Skeletal muscle satellite cell (primary cell): ENCODE measurements around the gene TMIE.

Source experiments
- H3K27me3 ChIP-seq: 2 replicates; pipeline ENCODE4 v1.7.0; 2013; ENCODE audit warnings: low read length; ENCODE audit not compliant: control insufficient read depth, insufficient read depth
- H3K36me3 ChIP-seq: 2 replicates; pipeline ENCODE4 v1.7.0; 2013; ENCODE audit warnings: mild to moderate bottlenecking, control low read depth, low read length; ENCODE audit not compliant: insufficient read depth
- H3K4me1 ChIP-seq: 2 replicates; pipeline ENCODE4 v1.7.0; 2013; ENCODE audit warnings: low read length; ENCODE audit not compliant: control insufficient read depth, insufficient read depth
- H3K4me2 ChIP-seq: 2 replicates; pipeline ENCODE4 v1.7.0; 2013; ENCODE audit warnings: mild to moderate bottlenecking, low read length
- H3K4me3 ChIP-seq: 2 replicates; pipeline ENCODE4 v1.7.0; 2013; ENCODE audit warnings: low read length
- H3K9ac ChIP-seq: 2 replicates; pipeline ENCODE4 v1.7.0; 2013; ENCODE audit warnings: mild to moderate bottlenecking, low read depth, low read length, moderate library complexity
- H3K9me3 ChIP-seq: replicated peaks from 2 replicates; pipeline ENCODE4 v1.7.0; 2013; ENCODE audit warnings: mild to moderate bottlenecking, control low read depth, low read length

TMIE gene

GRCh38 chr3:46670891-46671427, 30.2 kb upstream of the TMIE start:
- Histone ChIP-seq H3K4me2 (no peak overlapping the region), H3K27me3 (peaks cover 8% of the 10 kb centered on the region), H3K4me1 (peaks cover 5% of the 10 kb centered on the region), H3K9ac (no peak overlapping the region), H3K36me3 (no peaks in the 10 kb centered on the region), H3K4me3 (no peak overlapping the region), H3K9me3 (no peaks in the 10 kb centered on the region)

DNA sequence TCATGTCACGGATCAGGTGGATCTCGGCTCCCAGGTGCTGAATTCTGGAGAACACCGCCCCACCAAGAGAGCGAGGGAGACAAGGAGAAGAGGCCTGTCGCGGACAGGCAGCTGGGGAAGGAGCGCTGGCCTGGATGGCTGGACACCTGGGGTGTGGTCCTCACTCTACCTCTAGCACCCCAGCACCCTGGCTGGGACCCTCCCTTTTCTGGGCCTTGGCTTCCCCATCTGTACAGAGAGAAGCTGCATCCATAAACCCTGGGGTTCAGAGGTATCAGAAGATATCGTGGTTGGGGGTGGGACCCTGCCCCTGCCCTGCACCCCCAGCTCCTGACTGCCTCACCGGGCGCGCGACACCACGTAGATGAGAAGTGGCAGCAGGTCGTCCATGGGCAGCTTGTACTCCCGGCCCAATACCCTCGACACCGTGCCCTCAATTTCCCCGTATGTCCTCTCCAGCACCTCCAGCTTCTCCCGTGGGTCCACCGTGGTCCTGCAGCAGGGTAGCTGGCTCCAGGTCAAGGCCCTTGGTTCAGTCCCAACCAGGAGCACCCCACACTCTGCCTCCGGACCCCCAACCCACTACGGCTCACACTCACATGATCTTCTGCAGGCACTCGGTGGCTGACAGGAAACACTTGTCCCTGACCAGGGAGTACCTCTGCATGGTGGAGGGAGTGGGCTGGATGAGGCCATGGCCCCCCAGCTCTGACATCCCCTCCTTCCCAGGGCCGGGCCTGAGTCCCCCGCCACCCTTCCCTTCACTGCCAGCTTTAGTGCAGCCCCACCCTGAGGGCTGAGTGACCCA, 29.4 kb upstream of the TMIE start:
- no peak overlapping the region for H3K4me2 ChIP-seq
- no peaks in the 10 kb centered on the region for H3K9me3 ChIP-seq
- peaks cover 8% of the 10 kb centered on the region for H3K4me1 ChIP-seq
- no peaks in the 10 kb centered on the region for H3K36me3 ChIP-seq
- peaks cover 8% of the 10 kb centered on the region for H3K27me3 ChIP-seq
- H3K9ac ChIP-seq, result no peak overlapping the region
- no peak overlapping the region for H3K4me3 ChIP-seq

GRCh38 chr3:46672349-46672695, 28.9 kb upstream of the TMIE start:
- no peaks in the 10 kb centered on the region for H3K36me3 ChIP-seq

GRCh38 chr3:46673151-46674030, 27.8 kb upstream of the TMIE start:
- no peak overlapping the region for H3K9ac ChIP-seq
- H3K4me2 ChIP-seq, result no peak overlapping the region
- no peaks in the 10 kb centered on the region for H3K36me3 ChIP-seq
- H3K4me3 ChIP-seq, result no peak overlapping the region
- peaks cover 14% of the 10 kb centered on the region for H3K4me1 ChIP-seq
- H3K9me3 ChIP-seq, result no peaks in the 10 kb centered on the region
- no peaks in the 10 kb centered on the region for H3K27me3 ChIP-seq

More at GRCh38 chr3:46672349-46672695, 28.9 kb upstream of the TMIE start:
- peaks cover 8% of the 10 kb centered on the region for H3K27me3 ChIP-seq
- H3K4me3 ChIP-seq, result no peak overlapping the region
- no peak overlapping the region for H3K4me2 ChIP-seq
- no peaks in the 10 kb centered on the region for H3K9me3 ChIP-seq
- no peak overlapping the region for H3K9ac ChIP-seq
- peaks cover 11% of the 10 kb centered on the region for H3K4me1 ChIP-seq

GRCh38 chr3:46674031-46674845, 27.0 kb upstream of the TMIE start:
- Histone ChIP-seq H3K9ac (no peak overlapping the region), H3K27me3 (no peaks in the 10 kb centered on the region), H3K9me3 (no peaks in the 10 kb centered on the region), H3K4me3 (no peak overlapping the region), H3K36me3 (no peaks in the 10 kb centered on the region), H3K4me1 (peaks cover 14% of the 10 kb centered on the region), H3K4me2 (no peak overlapping the region)

DNA sequence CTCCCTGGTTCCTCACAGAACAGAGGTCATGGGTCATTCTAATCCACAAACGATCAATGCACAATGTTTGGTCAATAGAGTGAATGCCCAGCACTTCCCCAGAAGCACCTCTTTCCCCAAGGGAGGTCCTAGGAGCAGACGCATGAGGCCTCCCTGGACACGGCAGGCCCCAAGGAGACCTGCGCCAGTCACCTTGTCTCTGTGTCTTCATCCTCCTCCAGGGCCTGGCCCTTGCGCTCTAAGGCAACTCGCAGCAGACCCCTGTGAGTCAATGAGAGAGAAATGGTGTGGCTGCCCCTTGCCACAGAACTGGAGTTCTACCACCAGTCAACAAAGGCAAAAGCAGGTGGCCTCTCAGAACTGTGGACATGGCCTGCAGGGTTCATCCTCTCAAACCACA, 25.8 kb upstream of the TMIE start:
- Histone ChIP-seq H3K4me2 (no peak overlapping the region), H3K36me3 (no peaks in the 10 kb centered on the region), H3K9me3 (no peaks in the 10 kb centered on the region), H3K27me3 (peaks cover 6% of the 10 kb centered on the region), H3K4me3 (no peak overlapping the region), H3K9ac (no peak overlapping the region), H3K4me1 (peaks cover 14% of the 10 kb centered on the region)

- Histone ChIP-seq H3K36me3 (no peaks in the 10 kb centered on the region), H3K9ac (no peak overlapping the region), H3K4me2 (no peak overlapping the region), H3K27me3 (peaks cover 9% of the 10 kb centered on the region), H3K9me3 (no peaks in the 10 kb centered on the region), H3K4me1 (peaks cover 14% of the 10 kb centered on the region), H3K4me3 (no peak overlapping the region)
Measured at GRCh38 chr3:46675843-46676567, 25.2 kb upstream of the TMIE start.

- no peaks in the 10 kb centered on the region for H3K36me3 ChIP-seq
- peaks cover 9% of the 10 kb centered on the region for H3K27me3 ChIP-seq
- H3K4me2 ChIP-seq, result no peak overlapping the region
- H3K4me1 ChIP-seq, result peaks cover 14% of the 10 kb centered on the region
- no peaks in the 10 kb centered on the region for H3K9me3 ChIP-seq
- no peak overlapping the region for H3K9ac ChIP-seq
- H3K4me3 ChIP-seq, result no peak overlapping the region
Measured at GRCh38 chr3:46676601-46677410, 24.4 kb upstream of the TMIE start.

DNA sequence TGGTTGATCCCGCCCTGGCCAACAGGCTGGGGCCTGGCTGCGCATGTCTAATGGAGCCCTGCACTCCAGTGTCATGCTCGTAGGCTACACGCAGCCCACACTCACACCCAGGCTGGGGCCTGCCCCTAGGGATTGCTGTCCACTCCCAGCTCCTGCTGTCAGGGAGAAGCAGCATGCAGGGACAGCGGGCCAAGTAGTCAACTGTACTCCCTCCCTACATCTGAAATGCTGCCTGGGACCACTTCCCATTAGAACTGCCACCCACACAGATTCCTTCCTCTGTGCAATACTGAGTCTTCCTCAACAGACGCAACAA, 23.8 kb upstream of the TMIE start:
- Histone ChIP-seq H3K36me3 (no peaks in the 10 kb centered on the region), H3K9me3 (no peaks in the 10 kb centered on the region), H3K4me2 (no peak overlapping the region), H3K4me1 (peaks cover 14% of the 10 kb centered on the region), H3K9ac (no peak overlapping the region), H3K4me3 (no peak overlapping the region), H3K27me3 (peaks cover 9% of the 10 kb centered on the region)

GRCh38 chr3:46678280-46678679, 22.9 kb upstream of the TMIE start:
- Histone ChIP-seq H3K36me3 (no peaks in the 10 kb centered on the region), H3K9ac (no peak overlapping the region)

More at GRCh38 chr3:46678280-46678679, 22.9 kb upstream of the TMIE start:
- Histone ChIP-seq H3K4me1 (peaks cover 14% of the 10 kb centered on the region), H3K4me3 (no peak overlapping the region), H3K9me3 (no peaks in the 10 kb centered on the region), H3K27me3 (peaks cover 9% of the 10 kb centered on the region), H3K4me2 (no peak overlapping the region)
